ENCODE data around the gene NPBWR2.

NPBWR2 gene

DNA sequence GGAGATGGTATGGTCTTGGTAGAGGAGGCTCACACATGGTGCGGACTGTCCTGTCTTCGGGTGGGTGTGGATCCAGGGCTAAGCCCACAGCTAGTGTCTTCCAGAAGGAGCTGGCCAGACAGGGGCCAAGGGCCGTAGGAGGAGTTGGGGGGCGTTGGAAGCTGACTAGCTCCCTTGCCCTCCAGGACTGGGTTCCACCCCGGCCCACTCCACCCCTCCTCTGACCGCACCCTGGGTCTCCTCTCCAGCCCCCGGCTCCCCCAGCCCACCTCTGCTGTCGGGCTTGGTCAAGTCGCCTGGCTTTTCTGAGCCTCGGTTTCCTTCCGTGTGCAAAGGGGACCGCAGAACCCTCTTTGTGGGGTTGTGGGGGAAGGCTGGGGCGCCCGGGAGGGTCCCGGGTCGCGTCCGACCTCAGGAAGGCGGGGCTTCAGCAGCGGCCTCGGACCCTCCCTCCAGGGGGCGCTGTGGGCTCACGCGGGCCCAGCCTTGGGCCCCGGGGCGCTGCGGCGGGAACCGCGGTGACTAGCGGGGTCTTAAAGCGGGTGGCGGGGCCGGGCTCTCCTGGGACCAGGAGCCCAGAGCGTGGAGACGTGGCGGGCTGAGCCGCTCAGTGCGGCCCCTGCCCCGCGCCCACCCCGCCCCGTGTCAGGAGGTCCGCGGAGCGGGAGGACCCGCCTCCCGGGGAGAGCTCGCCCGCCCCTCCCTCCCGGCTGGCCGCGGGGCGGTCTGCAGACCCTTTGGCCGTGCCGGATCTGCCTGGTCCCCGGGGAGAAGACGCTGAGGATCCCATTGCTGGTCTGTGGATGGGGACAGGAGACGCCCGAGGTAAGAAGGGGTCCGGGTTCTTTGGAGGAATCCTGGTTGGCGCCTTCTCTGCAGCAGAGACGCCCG lies 5.4 kb downstream of the NPBWR2 start:
- TF ChIP-seq, protein P1, sequence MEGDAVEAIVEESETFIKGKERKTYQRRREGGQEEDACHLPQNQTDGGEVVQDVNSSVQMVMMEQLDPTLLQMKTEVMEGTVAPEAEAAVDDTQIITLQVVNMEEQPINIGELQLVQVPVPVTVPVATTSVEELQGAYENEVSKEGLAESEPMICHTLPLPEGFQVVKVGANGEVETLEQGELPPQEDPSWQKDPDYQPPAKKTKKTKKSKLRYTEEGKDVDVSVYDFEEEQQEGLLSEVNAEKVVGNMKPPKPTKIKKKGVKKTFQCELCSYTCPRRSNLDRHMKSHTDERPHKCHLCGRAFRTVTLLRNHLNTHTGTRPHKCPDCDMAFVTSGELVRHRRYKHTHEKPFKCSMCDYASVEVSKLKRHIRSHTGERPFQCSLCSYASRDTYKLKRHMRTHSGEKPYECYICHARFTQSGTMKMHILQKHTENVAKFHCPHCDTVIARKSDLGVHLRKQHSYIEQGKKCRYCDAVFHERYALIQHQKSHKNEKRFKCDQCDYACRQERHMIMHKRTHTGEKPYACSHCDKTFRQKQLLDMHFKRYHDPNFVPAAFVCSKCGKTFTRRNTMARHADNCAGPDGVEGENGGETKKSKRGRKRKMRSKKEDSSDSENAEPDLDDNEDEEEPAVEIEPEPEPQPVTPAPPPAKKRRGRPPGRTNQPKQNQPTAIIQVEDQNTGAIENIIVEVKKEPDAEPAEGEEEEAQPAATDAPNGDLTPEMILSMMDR (IDR thresholded peaks at IDR 0.05; ENCODE audit: borderline replicate concordance, control extremely low read depth, extremely low read depth, insufficient read depth, missing control alignments), result peak; percentile 86
- in situ Hi-C loops (cut with MboI; ENCODE audit: low sequenced_read_pairs, unreplicated experiment), result no loop called here
- DNase-seq (ENCODE audit: low spot score), result peak; percentile 90

DNA sequence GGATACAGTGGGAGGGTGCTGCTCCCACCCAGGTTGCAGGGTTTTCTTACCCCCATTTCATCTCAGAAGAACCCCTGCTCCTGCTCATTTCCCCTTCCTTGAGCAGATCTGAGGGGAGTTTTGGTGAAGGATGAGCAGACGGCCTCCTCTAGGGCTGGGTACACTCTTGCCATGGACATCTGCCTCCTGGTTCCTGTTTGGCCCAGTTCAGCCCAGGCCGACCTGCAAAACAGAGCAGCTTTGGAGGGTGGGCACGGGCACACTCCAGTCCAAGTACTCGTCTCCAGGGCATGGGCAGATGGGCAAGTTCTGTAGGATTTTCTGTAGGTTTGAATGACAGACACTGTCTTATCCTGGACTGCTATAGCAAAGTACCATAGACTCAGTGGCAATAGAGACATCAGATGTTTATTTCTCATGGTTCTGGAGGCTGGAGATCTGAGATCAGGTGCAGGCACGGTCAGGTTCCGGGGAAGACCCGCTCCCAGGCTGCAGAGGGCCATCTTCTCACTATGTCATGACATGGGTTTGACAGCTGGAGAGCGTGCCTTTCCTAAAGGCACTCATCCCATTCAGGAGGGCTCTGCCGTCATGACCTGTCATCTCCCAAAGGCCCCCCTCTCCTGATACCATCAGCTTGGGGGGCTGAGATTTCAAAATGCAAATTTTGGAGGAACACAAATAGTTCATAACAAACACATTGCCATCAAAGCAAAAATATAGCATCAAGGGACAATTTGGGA lies 6.2 kb downstream of the NPBWR2 start:
- in situ Hi-C loops (cut with MboI; ENCODE audit: low sequenced_read_pairs, unreplicated experiment), result no loop called here
- no peak for DNase-seq (ENCODE audit: low spot score)
- TF ChIP-seq, protein P1 (IDR thresholded peaks at IDR 0.05; ENCODE audit: borderline replicate concordance, control extremely low read depth, extremely low read depth, insufficient read depth, missing control alignments), result no peak

DNA sequence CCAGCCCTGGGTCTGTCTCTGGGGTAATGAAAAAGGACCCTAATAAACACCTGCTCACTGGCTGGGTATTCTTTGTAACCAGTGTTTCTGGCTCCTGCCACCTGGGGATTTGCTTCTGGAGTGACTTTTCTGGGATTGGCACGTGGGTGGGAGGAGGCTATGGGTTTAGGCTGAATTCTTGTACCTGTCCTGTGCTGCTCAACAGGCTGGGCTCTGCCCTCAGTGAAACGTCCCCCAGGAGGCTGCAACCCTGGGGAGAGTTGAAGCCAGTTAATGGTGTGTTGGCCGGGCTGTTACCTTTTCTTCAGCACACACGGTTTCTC lies 6.8 kb downstream of the NPBWR2 start:
- TF ChIP-seq, protein P1 (IDR thresholded peaks at IDR 0.05; ENCODE audit: borderline replicate concordance, control extremely low read depth, extremely low read depth, insufficient read depth, missing control alignments), result no peak
- no peak for DNase-seq (ENCODE audit: low spot score)
- in situ Hi-C loops (cut with MboI; ENCODE audit: low sequenced_read_pairs, unreplicated experiment), result no loop called here

DNA sequence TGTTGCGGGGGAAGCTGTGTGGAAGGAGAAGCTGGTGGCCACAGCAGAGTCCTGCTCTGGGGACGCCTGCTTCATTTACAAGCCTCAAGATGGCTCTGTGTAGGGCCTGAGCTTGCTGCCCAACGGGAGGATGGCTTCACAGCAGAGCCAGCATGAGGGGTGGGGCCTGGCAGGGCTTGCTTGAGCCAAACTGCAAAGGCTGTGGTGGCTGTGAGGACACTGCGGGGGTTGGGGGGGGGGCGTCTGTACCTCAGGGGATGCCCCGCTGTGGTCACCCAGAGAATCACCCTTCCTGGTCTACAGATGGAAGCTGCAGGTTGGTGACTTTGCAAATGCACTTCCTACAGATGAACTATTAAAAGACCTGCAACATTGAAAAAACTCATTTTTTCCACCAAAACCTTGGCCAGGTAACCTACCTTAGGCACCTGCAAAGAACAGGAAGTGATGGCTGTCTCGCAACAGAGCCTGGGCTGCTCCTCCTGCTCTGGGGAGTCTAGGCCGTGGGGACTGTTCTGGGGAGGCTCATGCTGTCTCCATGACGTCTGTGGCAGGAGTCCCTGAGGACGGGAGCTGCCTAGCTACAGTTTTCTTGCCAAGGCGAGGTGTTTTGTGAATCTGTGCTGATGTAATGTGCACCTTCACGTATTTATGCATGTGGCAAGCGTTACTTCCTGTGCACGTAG lies 7.3 kb downstream of the NPBWR2 start:
- TF ChIP-seq, protein P1 (IDR thresholded peaks at IDR 0.05; ENCODE audit: borderline replicate concordance, control extremely low read depth, extremely low read depth, insufficient read depth, missing control alignments), result no peak
- in situ Hi-C loops (cut with MboI; ENCODE audit: low sequenced_read_pairs, unreplicated experiment), result no loop called here
- peak; percentile 71 for DNase-seq (ENCODE audit: low spot score)

DNA sequence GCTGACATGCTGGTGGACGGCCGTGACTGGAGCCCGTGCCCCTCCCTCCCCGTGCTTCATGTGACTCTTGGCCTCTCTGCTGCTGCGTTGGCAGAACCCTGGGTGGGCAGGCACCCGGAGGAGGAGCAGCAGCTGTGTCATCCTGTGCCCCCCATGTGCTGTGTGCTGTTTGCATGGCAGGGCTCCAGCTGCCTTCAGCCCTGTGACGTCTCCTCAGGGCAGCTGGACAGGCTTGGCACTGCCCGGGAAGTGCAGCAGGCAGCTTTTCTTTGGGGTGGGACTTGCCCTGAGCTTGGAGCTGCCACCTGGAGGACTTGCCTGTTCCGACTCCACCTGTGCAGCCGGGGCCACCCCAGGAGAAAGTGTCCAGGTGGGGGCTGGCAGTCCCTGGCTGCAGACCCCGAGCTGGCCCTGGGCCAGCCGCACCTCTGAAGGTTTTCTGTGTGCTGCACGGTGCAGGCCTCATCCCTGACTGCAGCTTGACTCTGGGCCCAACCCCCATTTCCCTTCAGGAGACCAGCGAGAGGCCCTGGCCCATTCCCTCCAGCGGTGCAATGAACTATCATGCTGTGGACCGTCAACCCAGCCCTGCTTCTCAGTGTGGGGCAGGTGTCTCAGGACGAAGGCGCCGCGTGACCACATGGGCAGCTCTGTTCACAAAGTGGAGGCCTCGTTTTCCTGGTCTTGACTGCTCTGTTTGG lies 8.1 kb downstream of the NPBWR2 start:
- DNase-seq (ENCODE audit: low spot score), result no peak
- TF ChIP-seq, protein P1 (IDR thresholded peaks at IDR 0.05; ENCODE audit: borderline replicate concordance, control extremely low read depth, extremely low read depth, insufficient read depth, missing control alignments), result no peak
- in situ Hi-C loops (cut with MboI; ENCODE audit: low sequenced_read_pairs, unreplicated experiment), result no loop called here

DNA sequence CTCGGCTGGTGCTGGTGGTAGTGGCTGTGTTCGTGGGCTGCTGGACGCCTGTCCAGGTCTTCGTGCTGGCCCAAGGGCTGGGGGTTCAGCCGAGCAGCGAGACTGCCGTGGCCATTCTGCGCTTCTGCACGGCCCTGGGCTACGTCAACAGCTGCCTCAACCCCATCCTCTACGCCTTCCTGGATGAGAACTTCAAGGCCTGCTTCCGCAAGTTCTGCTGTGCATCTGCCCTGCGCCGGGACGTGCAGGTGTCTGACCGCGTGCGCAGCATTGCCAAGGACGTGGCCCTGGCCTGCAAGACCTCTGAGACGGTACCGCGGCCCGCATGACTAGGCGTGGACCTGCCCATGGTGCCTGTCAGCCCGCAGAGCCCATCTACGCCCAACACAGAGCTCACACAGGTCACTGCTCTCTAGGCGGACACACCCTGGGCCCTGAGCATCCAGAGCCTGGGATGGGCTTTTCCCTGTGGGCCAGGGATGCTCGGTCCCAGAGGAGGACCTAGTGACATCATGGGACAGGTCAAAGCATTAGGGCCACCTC lies 8.8 kb downstream of the NPBWR2 start:
- DNase-seq (ENCODE audit: low spot score), result no peak
- in situ Hi-C loops (cut with MboI; ENCODE audit: low sequenced_read_pairs, unreplicated experiment), result no loop called here
- TF ChIP-seq, protein P1 (IDR thresholded peaks at IDR 0.05; ENCODE audit: borderline replicate concordance, control extremely low read depth, extremely low read depth, insufficient read depth, missing control alignments), result no peak

All from GM13976 (cell line).